HG03280 (cell line): Measurements from ENCODE around the gene ERP29.
"Not testable (repeated sequence)": the region's sequence is repeated elsewhere in the genome, so short reads cannot be mapped to it uniquely, and the experiment has no call there.

ENCODE experiments used
- ATAC-seq: cut with Tn5 transposase; IDR thresholded peaks from one replicate; pipeline ENCODE4 v1.9.1; 2021; ENCODE audit warnings: mild to moderate bottlenecking, moderate library complexity; ENCODE audit not compliant: unreplicated experiment

ERP29 gene

DNA sequence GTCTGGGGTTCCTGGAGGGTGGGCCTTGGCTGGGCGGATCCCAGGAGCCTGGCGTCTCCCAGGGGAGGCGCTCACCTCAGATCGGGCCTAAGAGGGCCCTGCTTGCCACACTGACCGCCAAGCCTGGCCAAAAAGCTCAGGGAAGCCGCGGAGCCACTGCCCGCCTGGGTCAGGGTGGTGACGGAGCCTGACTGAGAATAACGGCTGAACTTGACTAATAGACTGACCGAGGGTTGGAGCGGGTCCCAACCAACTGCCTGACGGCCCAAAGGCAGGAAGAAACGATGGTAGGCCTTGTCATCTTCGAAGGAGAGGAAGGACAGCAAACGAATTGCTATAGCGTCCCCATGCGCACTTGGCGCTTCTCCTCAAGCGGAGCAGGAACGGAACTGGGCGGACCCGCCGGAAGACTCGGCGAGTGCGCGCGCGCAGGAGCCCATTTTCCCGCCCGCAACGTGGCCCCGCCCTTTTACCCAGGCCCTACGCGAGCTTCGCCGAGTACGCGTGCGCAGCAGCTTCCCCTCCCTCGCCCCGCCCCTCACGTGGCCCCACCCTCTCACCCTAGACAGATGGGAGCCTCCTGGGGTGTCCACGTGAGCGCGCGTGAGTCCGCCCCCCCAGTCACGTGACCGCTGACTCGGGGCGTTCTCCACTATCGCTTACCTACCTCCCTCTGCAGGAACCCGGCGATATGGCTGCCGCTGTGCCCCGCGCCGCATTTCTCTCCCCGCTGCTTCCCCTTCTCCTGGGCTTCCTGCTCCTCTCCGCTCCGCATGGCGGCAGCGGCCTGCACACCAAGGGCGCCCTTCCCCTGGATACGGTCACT, at the start of gene ERP29, which contains the start of gene TMEM116:
TSS of gene ERP29 (plus strand) at position 652 of the 826 bp plus-strand sequence. CDS start at position 692, 40 bp downstream.
TSS of gene TMEM116 (minus strand) at position 391 of the 826 bp plus-strand sequence. CDS start 7,895 bp downstream, outside the sequence.
- ATAC-seq: peak; percentile 75

DNA sequence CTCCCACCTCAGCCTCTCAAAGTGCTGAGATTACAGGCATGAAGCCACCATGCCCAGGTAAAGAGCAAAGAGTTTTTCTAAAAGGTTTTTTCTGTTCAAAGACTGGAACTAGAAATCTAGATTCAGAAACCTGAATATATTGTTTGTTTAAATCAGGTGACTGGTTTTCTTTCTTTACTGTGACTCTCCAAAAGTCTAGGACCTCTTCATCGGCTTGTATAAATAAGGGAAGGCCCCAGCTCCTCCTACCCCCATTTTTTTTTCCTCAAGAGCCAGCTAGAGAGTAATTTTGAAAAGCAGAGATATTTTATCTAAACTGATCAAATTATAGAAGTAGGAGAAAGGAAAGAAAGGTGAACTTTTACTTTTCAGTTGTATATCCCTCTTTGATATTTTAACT, 48.3 kb upstream of the ERP29 start:
- no peak for ATAC-seq

DNA sequence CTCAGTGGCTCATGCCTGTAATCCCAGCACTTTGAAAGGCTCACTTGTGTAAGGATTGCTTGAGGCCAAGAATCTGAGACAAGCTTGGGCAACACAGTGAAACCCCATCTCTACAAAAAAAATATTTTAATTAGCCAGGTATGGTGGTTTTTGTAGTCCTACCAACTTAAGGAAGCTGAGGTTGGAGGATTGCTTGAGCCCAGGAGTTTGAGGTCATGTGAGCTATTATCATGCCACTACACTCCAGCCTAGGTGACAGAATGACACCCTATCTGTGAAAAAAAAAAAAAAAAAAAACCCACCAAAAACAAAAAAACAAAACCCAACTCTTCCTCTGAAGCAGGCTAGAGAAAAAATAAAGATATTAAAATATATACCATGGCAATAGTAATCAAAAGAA, 41.4 kb upstream of the ERP29 start:
- ATAC-seq: no peak

DNA sequence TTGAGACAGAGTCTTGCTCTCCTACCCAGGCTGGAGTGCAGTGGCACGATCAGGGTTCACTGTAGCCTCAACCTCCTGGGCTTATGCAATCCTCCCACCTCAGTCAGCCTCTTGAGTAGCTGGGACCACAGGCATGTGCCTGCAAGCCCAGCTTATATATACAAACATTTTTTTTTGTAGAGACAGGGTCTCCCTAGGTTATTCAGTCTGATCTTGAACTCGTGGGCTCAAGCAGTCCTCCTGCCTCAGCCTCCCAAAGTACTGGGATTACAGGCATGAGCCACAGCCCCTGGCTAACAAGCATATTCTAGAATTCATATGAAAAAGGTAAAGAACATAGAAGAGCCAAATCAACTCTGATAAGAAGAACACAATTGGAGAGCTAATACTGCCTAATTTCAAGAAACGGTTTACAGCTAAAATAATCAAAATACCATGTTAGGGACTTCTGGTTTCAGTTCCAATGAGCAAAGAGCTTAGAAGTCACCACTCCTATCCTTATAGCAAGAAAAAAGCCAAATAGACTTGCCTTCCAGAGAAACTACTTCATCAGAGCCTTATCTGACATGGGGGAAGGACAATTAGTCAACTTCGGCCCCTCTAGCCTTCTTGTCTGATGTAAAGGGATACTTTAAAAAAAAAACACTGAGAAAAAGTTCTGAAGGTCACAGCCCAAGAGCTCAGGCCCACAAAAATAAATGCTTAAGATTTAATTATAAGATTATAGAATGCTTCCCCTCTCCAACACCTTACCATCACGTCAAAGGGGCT, 37.9 kb upstream of the ERP29 start:
- no peak for ATAC-seq

DNA sequence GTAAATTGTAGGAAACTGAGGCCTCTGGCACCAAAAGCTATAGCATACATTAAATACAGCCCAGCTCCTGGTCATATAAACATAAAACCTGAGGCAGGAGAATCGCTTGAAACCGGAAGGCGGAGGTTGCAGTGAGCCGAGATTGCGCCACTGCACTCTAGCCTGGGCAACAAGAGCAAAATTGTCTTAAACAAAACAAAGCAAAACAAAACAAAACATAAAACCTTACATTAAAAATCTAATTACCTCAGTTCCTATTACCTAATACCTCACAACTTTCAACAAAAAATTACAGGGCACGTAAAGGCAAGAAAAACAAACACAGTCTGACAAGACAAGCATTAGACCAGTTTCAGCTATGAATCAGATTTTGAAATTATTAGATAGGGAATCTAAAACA, 36.9 kb upstream of the ERP29 start:
- no peak for ATAC-seq

DNA sequence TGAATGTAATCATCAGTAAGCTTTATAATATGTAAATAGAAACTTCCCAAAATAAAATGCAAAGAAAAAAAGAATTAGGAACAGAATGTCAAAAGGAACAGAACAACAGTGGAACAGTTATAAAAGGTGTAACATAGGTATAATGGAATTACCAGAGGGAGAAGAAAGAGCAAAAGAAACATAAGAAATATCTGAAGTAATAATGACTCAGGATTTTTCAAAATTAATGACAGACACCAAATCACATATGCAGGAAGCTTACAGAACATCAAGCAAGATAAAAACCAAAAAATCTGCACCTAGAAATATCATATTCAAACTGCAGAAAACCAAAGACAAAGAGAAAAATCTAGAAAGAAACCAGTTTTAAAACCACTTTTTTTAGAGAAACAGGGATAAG, 36.4 kb upstream of the ERP29 start:
- no peak for ATAC-seq

DNA sequence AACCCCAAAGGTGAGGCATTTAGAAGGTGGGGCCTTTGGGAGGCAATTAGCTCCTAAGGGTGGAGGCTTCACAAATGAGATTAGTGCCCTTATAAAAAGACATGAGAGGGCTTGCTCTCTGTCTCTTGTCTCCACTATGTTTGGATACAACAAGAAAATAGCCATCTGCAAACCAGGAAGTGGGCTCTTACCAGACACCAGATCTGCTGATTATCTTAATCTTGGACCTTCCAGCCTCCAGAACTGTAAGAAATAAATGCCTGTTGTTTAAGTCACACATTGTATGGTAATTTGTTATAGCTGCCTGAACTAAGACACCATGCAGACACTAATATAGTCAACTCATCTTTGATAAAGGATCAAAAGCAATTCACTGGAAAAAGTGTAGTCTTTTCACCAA, 34.7 kb upstream of the ERP29 start:
- ATAC-seq: no peak

DNA sequence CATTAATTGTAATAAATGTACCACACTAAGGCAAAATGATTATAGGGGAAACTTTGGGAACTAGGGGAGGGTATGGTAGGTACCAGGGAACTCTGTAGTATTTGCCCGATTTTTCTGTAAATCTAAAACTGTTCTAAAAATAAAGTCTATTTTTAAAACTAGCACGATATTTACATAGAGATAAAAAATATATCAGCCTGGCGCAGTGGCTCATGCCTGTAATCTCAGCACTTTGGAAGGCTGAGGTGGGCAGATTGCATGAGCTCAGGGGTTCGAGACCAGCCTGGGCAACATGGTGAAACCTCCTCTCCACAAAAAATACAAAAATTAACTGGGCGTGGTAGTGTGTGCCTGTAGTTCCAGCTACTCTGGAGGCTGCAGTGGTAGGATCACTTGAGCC, 32.6 kb upstream of the ERP29 start:
- no peak for ATAC-seq

DNA sequence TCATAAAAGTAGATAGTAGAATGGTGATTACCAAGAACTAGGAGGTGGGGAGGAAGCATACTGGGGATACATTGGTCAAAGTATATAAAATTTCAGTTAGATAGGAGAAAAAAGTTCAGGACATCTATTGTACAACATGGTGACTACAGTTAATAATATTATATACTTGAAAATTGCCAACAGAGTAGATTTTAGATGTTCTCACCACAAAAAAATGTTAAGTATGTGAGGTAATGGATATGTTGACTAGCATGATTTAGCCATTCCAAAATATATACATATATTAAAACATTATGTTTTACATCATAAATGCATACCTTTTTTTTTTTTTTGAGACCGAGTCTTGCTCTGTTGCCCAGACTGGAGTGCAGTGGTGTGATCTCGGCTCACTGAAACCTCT, 31.2 kb upstream of the ERP29 start:
- no peak for ATAC-seq

DNA sequence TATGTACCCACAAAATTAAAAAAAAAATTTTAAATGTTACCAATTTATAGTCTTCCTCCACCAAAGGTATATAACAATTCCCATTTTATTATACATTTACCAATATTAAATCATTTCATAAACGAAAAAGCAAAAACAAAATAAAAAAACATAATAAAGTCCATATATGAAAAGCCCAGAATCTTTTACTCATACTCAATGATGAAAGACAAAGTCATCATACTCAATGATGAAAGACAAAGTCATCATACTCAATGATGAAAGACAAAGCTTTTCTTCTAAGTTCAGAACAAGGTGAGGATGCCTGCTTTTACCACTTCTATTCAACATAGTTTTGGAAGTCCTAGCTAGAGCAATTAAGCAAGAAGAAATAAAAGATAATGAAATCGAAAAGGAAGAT, 28.4 kb upstream of the ERP29 start:
- ATAC-seq: no peak

DNA sequence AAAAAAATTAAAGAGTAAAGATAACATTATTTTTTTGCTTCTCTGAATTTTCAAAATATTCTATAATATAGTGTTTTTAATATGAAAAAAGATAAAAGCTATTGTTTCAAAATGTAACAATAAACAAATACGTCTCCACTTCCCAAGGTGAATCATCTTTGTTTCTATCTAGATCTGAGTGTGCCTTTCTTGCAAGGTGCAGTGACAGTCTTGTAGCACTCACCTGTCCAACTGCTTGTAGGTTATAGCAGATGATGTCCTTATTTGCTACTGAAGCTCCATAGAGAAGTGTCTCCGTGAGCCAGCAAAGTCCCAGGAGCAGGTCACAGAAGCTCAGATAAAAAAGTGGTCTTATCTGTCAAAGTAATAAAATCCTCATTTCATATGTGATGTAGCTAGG, 21.7 kb upstream of the ERP29 start:
- no peak for ATAC-seq

DNA sequence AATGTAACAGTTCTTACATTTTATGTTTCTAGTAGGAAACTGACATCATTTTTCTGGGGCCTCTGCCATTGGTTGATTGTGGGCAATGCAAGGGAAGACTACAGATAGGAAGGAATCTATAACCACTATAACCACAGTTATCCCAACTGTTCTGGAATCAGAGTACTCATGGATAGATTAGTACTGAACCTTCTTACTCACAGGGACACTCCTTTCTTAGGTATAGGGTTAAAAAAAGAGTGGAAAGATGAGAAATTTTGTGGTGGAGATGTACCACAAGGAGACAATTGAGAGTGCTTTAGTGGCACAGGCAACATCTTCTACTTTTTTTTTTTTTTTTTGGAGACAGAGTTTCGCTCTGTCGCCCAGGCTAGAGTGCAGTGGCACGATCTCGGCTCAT, 21.3 kb upstream of the ERP29 start:
- ATAC-seq: no peak

DNA sequence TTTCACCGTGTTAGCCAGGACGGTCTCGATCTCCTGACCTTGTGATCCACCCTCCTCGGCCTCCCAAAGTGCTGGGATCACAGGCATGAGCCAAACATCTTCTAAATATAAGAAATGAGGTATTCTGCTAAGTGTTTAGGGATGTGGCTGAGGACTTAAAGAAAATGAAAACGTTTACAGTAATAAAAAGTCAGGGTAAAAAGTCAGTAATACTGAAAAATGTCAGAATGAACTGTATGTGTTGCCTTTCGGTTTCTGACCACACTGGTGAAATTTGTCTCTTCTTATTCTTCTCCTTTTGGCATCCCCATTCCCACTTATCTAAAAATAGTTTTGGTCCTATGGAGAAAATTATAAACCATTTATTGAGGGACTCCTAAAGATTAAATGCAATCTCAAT, 20.8 kb upstream of the ERP29 start:
- ATAC-seq: no peak

DNA sequence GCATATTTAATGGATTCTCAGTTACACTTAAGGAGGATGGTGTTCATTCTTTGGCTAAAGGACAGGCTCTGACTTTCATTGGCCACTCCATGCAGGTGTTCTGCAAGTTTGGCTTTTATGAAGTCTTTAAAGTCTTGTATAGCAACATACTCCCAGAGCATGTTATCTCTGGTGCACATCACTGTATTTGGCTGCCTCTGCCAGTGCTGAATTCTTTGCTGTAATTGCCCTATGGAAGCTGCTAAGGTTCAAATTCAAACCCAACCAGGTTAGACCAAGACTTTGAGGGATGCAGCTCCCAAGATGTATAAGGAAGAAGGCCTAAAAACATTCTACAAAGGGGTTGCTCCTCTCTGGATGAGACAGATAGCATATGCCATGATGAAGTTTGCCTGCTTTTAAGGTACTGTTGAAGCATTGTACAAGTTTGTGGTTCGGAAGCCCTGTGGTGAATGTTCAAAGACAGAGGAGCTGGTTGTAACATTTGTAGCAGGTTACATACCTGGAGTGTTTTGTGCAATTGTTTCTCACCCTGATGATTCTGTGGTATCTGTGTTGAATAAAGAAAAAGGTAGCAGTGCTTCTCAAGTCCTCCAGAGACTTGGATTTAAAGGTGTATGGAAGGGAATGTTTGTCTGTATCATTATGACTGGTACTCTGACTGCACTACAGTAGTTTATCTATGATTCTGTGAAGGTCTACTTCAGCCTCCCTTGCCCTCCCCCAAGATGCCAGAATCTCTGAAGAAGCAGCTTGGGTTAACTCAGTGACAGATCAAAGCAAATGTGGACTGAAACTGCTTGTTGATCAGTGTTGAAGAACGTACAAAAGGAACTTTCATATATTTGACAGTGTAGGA, 19.7 kb upstream of the ERP29 start:
- no peak for ATAC-seq

DNA sequence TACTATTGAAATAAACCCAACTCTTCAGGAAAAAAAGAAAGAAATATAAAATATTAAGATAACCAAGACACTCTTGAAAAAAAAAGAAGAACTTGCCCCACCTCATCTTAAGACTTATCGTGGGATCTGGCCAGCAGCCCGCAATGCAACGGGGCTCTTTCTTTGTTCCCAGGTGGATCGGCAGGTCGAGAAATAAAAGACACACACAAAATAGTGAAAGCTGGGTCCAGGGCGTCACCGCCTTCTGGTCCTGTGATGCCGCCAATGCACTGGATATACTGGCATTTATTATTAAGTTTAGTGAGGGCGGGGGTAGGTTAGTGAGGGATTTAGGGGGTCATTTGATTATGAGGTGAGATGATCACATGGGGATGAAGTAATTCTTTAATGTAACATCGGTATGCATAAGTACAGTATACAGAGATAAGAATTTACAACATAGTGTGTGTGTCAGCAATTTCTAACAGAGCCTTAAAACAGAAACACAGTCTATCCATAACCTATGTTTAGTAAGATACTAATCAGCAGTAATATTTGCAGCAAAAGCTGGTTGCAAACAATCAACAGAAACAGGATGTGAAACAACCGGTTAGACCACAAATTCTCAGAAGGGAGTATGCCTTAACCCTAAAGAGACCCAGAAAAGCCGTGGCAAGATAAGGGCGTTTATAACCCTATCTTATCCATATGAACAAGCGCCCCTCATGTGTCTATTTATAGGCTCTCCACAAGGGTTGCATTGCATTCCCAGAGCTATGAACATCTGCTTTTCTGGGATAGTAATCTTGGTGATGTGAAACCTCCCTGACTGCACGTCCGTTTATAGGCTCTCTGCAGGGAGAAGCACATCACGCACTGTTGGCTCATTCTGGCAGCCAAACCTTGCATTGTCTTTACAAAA, 18.8 kb upstream of the ERP29 start:
- peak; percentile 67 for ATAC-seq

DNA sequence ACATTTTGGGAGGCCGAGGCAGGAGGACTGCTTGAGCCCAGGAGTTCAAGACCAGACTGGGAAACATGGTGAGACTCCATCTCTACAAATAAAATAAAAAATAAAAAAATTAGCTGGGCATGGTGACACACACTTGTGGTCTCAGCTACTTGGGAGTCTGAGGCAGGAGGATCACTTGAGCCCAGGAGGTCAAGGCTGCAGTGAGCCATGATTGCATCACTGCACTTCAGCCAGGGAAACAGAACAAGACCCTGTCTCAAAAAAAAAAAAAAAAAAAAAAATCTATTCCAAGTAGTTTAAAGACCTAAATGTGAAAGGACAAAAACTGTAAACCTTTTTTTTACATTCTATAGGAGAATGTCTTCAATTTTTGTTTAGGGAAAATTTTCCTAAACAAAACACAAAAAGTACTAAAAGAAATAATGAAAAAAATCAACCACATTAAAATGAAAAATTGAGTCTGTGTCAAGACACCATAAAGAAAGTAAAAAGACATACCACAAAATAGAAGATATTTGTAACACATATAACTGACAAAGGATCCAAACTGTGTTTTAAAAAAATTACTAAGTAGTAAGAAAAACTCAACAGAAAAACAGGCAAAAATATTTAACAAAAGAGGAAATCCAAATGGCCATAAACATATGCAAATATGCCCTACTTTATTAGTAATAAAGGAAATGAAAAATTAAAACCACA, 17.3 kb upstream of the ERP29 start:
- no peak for ATAC-seq

DNA sequence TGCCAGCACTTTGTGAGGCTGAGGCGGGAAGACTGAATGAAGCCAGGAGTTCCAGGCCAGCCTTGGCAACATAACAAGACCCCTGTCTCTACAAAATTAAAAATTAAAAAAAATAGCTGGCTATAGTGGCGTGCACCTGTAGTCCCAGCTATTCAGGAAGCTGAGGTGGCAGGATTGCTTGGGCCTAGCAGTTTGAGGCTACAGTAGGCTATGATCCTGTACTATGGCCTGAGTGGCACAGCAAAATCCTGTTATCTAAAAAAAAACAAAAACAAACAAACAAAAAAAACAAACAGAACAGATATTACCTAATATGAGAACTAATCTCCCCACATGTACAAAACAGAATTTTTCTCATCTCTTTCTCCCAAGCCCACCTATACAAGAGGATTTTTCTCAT, 15.9 kb upstream of the ERP29 start:
- ATAC-seq: no peak

DNA sequence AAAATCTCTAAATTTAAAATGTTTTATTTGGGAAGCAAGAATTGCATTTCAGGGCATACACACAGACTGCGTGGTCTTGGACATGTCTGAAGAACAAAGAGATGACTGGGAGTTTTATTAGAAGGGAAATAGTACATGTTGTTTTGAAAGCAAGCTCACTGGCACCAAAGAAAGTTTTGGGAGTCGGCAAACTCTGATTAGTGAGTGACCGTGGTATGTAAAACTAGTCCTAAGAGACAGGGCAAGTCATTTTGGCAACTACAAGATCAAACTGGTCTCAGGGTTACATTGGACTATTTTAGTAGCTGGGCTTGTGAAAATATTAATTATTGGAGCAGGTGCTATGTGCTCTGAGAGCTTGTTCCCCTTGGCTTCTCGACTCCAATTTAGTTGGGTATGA, 15.2 kb upstream of the ERP29 start:
- no peak for ATAC-seq

DNA sequence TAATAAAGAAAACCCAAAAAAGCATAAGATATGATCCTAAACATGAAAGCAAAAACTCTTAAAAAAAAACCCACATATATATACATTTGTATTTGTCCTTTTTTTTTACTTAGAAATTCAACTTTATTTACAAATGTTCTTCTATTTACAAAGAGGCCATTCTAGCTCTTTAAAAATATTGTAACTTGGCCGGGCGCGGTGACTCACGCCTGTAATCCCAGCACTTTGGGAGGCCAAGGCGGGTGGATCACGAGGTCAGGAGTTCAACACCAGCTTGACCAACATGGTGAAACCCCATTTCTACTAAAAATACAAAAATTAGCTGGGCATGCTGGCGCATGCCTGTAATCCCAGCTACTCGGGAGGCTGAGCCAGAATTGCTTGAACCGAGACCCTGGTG, 14.1 kb upstream of the ERP29 start:
- ATAC-seq: not testable (repeated sequence)

DNA sequence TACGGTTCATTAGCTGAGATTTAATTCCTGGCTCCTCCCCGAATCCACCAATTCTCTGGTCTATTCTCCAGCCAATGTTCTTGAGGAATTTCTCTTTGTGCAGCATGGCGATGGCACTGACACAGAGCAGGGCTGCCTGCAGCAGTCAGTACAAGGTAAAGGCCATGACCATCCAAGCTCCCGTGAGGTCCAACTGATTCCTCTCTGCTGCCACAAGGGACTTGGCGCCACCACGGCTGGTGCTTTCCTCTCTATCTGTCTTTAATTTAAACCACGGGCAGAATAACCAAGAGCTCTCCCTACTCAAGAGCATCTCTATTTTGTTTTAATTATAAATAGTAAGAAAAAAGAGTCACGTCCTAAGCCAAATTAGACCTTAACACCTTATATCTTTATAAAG, 12.4 kb upstream of the ERP29 start:
- no peak for ATAC-seq
